Large intestine (tissue), 3 donors: Measurements from ENCODE around the gene MAN1C1. TPM values are rescaled to one million over a fixed set of nuclear protein-coding genes. Genes with fewer than 3 reads are reported as not detected.

ENCODE experiments used
- DNase-seq, 2 donors: peaks; one replicate each; pipeline versions ENCODE4 v3.0.0 to v3.0.0-alpha.2; 2013
- H3K27ac ChIP-seq: one replicate; pipeline ENCODE4 v1.5.1; 2013; ENCODE audit warnings: low read length
- H3K27me3 ChIP-seq: 2 replicates; pipeline ENCODE4 v1.6.1; 2013; ENCODE audit warnings: low read length; ENCODE audit not compliant: control insufficient read depth, insufficient read depth
- H3K36me3 ChIP-seq: 2 replicates; pipeline ENCODE4 v1.6.1; 2013; ENCODE audit warnings: low read length; ENCODE audit not compliant: control insufficient read depth, insufficient read depth
- H3K4me1 ChIP-seq: one replicate; pipeline ENCODE4 v1.6.1; 2013; ENCODE audit warnings: low read length; ENCODE audit not compliant: control insufficient read depth, insufficient read depth
- H3K4me3 ChIP-seq: one replicate; pipeline ENCODE4 v1.5.1; 2013; ENCODE audit warnings: low read length
- H3K9me3 ChIP-seq: one replicate; pipeline ENCODE4 v1.6.1; 2013; ENCODE audit warnings: mild to moderate bottlenecking, low read depth, low read length, moderate library complexity; ENCODE audit not compliant: control insufficient read depth
- WGBS: methylation state at CpG from one replicate; pipeline ENCODE4 v1.1.5; 2013; ENCODE audit warnings: low lambda C conversion rate; ENCODE audit not compliant: insufficient coverage; 5-methylcytosine and 5-hydroxymethylcytosine counted together
- polyA plus RNA-seq: library from polyadenylated mRNA; unstranded; fragments of 120-200 nt; gene quantifications from one replicate; pipeline ENCODE4 v1.2.1, GENCODE V29; 2013

The MAN1C1 gene
- polyA plus RNA-seq, 1 donor = 21.2 TPM

- DNase-seq = no peak
Observed at GRCh38 chr1:25760122-25760719, 143.6 kb downstream of the MAN1C1 start.

DNA sequence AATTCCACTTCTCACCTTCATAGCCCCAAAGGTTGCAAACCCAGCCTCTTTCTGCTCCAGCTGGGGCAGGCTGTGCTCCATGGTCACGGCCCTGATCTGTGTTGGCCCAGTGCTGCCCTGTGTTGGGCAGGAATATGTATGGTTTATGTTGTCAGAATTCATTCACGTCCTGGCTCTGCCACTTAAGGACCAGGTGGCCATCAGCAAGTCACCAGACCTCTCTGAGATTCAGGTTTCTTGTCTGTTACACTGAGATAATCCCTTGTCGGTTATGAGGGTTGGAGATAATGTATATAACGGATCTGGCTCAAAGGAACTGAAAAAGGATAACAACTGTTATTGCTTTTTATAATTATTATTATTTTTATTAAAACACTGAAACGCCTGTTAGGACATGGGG, 144.3 kb downstream of the MAN1C1 start:
- Histone ChIP-seq H3K36me3 (peaks cover 2% of the 10 kb centered on the region), H3K4me3 (no peak overlapping the region), H3K27ac (no peak overlapping the region), H3K4me1 (no peaks in the 10 kb centered on the region), H3K27me3 (no peaks in the 10 kb centered on the region), H3K9me3 (no peaks in the 10 kb centered on the region)
- DNase-seq = no peak
- WGBS = 100% methylated on average over 1 of the region's 5 CpGs

More at GRCh38 chr1:25760122-25760719, 143.6 kb downstream of the MAN1C1 start:
- Histone ChIP-seq H3K4me3 (no peak overlapping the region), H3K9me3 (no peaks in the 10 kb centered on the region), H3K36me3 (peaks cover 2% of the 10 kb centered on the region), H3K4me1 (no peaks in the 10 kb centered on the region), H3K27me3 (no peaks in the 10 kb centered on the region), H3K27ac (no peak overlapping the region)
- no CpG with 5 or more reads among the region's 11 CpGs for WGBS

GRCh38 chr1:25763493-25763892, 146.9 kb downstream of the MAN1C1 start:
- H3K36me3 ChIP-seq = peaks cover 2% of the 10 kb centered on the region
- DNase-seq = no peak
- no peaks in the 10 kb centered on the region for H3K9me3 ChIP-seq
- no peak overlapping the region for H3K27ac ChIP-seq
- H3K4me3 ChIP-seq = no peak overlapping the region
- no peaks in the 10 kb centered on the region for H3K4me1 ChIP-seq
- WGBS = no CpG with 5 or more reads among the region's 10 CpGs
- no peaks in the 10 kb centered on the region for H3K27me3 ChIP-seq

DNA sequence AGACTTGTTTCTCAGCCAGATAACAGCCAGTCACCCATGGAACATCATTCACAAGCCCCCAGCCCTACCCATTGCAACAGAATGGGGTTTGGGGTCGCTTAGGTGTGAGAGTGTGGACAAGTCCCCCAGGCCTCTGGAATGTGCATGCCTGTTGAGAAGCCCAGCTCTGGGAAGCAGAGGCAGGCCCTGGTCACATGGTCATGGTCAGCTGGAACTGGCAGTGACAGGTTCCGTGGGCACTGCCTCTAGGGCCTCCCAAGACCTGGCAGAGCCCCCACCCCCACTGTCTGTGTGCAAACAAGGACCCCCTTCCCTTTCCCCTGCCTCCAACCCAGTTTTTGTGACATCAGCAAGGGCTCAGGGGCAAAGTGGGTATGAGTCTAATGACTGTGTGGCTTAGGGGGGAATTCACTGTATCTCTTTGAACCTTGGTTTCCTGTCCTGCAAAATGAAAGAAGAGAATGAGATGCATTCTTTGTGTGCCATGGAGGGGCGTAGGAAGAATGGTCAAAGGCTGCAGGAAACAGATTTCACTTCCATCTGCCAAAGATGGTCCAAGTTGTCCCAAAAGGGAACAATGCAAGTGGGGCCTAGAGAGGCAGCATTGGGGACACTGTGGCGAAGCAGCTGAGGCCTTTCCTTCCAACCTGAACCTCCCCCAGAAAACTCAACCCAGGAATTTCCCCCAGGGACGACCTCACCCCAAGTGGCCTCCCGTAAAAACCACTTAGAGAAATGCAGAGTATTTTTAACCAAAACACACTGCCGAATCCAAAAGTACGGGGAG, 148.7 kb downstream of the MAN1C1 start:
- no peak for DNase-seq
- H3K27me3 ChIP-seq = no peaks in the 10 kb centered on the region
- H3K36me3 ChIP-seq = no peaks in the 10 kb centered on the region
- no peak overlapping the region for H3K4me3 ChIP-seq
- no peak overlapping the region for H3K27ac ChIP-seq
- H3K9me3 ChIP-seq = peaks cover 3% of the 10 kb centered on the region
- H3K4me1 ChIP-seq = peaks cover 11% of the 10 kb centered on the region
- no CpG with 5 or more reads among the region's 8 CpGs for WGBS

DNA sequence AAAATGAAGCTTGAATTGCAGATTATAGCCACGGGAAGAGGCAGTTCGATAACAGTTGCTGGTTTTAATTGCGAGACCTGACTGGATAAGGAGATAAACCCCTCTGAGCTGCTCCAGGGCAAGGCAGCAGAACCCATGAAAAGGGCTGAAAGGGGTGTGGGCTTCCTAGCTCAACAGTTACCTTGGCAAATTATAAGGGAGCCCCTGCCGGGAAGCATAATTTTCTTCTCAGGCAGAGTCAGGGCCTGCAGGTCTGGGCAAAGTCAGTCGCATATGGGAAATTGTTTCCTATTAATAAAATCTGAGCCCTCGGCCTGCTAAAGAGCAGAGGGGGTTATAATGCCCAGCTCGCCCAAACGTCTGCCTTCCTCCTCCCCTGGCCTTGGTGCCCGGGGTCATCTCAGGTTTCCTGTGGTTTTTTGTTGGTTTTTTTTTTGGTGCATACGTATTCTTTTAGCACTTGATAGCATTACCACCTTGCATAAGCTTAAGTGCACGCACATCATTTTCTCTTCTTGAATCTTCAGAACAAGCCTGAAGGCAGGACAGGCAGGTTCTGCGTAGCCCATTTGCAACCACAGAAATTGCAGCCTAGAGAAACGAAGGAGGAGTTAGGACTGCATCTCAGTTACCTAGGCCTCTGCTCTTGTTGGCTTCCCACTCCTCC, 149.5 kb downstream of the MAN1C1 start:
- WGBS = 85% methylated on average over 2 of the region's 13 CpGs
- H3K27ac ChIP-seq = no peak overlapping the region

DNA sequence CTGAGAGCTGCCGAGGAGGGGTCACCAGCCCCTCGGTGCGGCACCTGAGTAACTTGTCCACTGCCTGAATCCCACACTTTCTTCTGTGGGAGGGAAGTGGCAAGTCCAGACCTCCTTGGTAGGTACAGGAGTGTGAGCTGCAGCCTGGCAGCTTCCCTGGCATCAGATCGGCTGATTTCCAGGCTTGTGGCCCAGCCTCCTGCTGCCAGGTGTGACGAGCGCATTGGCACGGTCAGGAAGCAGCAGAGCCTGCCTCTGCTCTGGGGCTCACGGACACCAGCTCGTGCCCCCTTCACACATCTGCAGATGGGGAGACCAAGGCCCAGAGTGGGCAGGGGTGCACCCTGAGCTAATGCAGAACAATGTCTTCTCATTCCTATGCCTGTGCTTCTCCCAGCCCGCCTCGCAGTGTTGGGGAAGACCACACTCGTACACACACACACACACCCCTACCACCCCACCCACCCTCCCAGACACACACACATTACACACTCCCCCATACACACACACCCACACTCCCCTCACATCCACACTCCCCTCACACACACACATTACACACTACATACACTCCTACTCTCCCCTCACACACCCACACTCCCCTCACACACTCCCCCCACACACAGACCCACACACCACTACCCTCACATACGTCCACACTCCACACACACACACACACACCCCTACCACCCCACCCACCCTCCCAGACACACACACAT, 150.3 kb downstream of the MAN1C1 start:
- H3K36me3 ChIP-seq = no peaks in the 10 kb centered on the region
- H3K27ac ChIP-seq = no peak overlapping the region
- no peak overlapping the region for H3K4me3 ChIP-seq
- no peaks in the 10 kb centered on the region for H3K27me3 ChIP-seq
- peaks cover 22% of the 10 kb centered on the region for H3K4me1 ChIP-seq
- H3K9me3 ChIP-seq = peaks cover 3% of the 10 kb centered on the region
- DNase-seq = no peak
- WGBS = no CpG with 5 or more reads among the region's 13 CpGs

More for the DNA sequence above, 149.5 kb downstream of the MAN1C1 start:
- peaks cover 18% of the 10 kb centered on the region for H3K4me1 ChIP-seq
- H3K36me3 ChIP-seq = no peaks in the 10 kb centered on the region
- H3K27me3 ChIP-seq = no peaks in the 10 kb centered on the region
- DNase-seq = no peak
- H3K4me3 ChIP-seq = no peak overlapping the region
- H3K9me3 ChIP-seq = peaks cover 3% of the 10 kb centered on the region

GRCh38 chr1:25767437-25767770, 150.8 kb downstream of the MAN1C1 start:
- Histone ChIP-seq H3K27ac (no peak overlapping the region), H3K9me3 (peaks cover 3% of the 10 kb centered on the region), H3K36me3 (no peaks in the 10 kb centered on the region), H3K4me3 (no peak overlapping the region), H3K4me1 (peaks cover 28% of the 10 kb centered on the region), H3K27me3 (no peaks in the 10 kb centered on the region)
- DNase-seq = no peak

DNA sequence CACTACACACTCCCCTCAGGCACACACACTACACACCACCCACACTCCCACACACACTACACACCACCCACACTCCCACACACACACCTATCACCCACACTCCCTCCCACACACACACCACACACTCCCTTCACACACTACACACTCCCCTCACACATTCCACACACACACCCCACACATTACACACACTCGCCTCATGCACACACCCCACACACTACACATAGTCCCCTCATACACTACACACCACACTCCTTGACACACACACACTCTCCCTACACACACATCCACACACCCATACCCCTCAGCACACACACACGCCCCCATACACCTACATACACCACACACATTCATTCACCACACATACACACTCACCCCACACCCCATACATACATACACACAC, 152.4 kb downstream of the MAN1C1 start:
- Histone ChIP-seq H3K27me3 (no peaks in the 10 kb centered on the region), H3K27ac (no peak overlapping the region), H3K36me3 (no peaks in the 10 kb centered on the region), H3K4me1 (peaks cover 41% of the 10 kb centered on the region), H3K9me3 (peaks cover 3% of the 10 kb centered on the region), H3K4me3 (no peak overlapping the region)
- no peak for DNase-seq
- WGBS = 90% methylated on average over 2 of the region's 2 CpGs

DNA sequence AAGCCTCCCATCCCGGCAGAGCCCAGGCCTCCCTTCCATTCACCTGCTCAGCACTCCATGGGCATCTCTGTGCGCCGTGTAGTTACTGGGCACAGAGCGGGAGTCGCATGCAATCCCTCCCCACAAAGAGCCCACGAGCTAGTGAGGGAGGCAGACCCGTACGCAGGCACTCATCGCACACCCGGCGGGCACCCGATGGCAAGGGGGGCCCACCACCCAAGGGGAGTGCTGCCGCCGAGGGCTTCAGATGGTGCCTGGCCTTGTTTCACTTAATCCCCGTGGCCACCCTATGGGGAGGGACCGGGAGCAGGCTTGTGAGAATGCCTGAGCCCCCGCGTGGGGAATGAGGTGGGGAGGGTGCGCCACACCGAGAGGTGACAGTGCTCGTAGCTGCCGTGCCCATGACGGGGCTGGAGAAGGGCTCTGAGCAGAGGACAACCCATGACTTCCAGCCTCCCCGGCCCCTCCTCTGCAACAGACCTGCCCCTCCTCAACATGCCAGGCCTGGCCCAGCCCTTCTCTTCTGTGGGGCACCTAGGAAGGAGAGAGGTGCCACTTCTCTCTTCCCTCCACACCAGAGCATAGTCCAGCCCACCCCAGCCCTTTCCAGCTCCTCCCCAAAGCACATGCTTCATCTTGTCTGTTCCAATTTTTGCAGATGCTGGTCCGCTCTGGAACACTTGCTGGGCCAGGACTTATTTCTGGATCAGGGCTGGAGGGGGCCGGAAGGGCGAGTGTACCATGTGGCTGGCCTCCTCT, 153.2 kb downstream of the MAN1C1 start:
- peaks cover 3% of the 10 kb centered on the region for H3K9me3 ChIP-seq
- peak overlapping the region; percentile 84 for H3K27ac ChIP-seq
- DNase-seq = peak in 1 of 2 donors; percentile 31
- H3K27me3 ChIP-seq = no peaks in the 10 kb centered on the region
- peaks cover 49% of the 10 kb centered on the region for H3K4me1 ChIP-seq
- no peaks in the 10 kb centered on the region for H3K36me3 ChIP-seq
- no CpG with 5 or more reads among the region's 27 CpGs for WGBS
- no peak overlapping the region for H3K4me3 ChIP-seq
